ENCODE results near the gene BCCIP.

The BCCIP gene

GRCh38 chr10:125783408-125783807 is 39.9 kb upstream of the BCCIP start:
- H3K9me3 Mint-ChIP-seq = peaks cover 9% of the 10 kb centered on the region
- no peak overlapping the region for H3K27ac Mint-ChIP-seq
- H3K4me1 Mint-ChIP-seq = peaks cover 30% of the 10 kb centered on the region
- H3K4me3 Mint-ChIP-seq = no peak overlapping the region
- TF ChIP-seq CTCF (IDR thresholded peaks at IDR 0.05; ENCODE audit: unreplicated experiment in 3 of 3) = no peak
- H3K36me3 Mint-ChIP-seq (ENCODE audit: low read depth) = peaks cover 11% of the 10 kb centered on the region
- H3K27me3 Mint-ChIP-seq (ENCODE audit: low read depth) = peaks cover 27% of the 10 kb centered on the region

- no peak overlapping the region for H3K4me3 Mint-ChIP-seq
- H3K27me3 Mint-ChIP-seq (ENCODE audit: low read depth) = peaks cover 23% of the 10 kb centered on the region
- H3K27ac Mint-ChIP-seq = peak overlapping the region in 1 of 3 experiments; percentile 26
- peaks cover 7% of the 10 kb centered on the region for H3K9me3 Mint-ChIP-seq
- H3K36me3 Mint-ChIP-seq (ENCODE audit: low read depth) = peaks cover 9% of the 10 kb centered on the region
- TF ChIP-seq CTCF (IDR thresholded peaks at IDR 0.05; ENCODE audit: unreplicated experiment in 3 of 3) = no peak
- H3K4me1 Mint-ChIP-seq = peaks cover 30% of the 10 kb centered on the region
Observed at GRCh38 chr10:125783957-125784356, 39.4 kb upstream of the BCCIP start.

GRCh38 chr10:125785791-125786190 is 37.6 kb upstream of the BCCIP start:
- H3K27me3 Mint-ChIP-seq (ENCODE audit: low read depth) = peaks cover 19% of the 10 kb centered on the region
- TF ChIP-seq CTCF (IDR thresholded peaks at IDR 0.05; ENCODE audit: unreplicated experiment in 3 of 3) = no peak
- H3K4me3 Mint-ChIP-seq = no peak overlapping the region
- peaks cover 13% of the 10 kb centered on the region for H3K36me3 Mint-ChIP-seq (ENCODE audit: low read depth)
- peaks cover 35% of the 10 kb centered on the region for H3K4me1 Mint-ChIP-seq
- H3K9me3 Mint-ChIP-seq = no peaks in the 10 kb centered on the region
- no peak overlapping the region for H3K27ac Mint-ChIP-seq

GRCh38 chr10:125788156-125789034 is 35.0 kb upstream of the BCCIP start:
- peaks cover 26% of the 10 kb centered on the region for H3K4me1 Mint-ChIP-seq
- TF ChIP-seq CTCF (IDR thresholded peaks at IDR 0.05; ENCODE audit: unreplicated experiment in 3 of 3) = no peak
- H3K27me3 Mint-ChIP-seq (ENCODE audit: low read depth) = peaks cover 9% of the 10 kb centered on the region

GRCh38 chr10:125792342-125793300 is 30.7 kb upstream of the BCCIP start:
- H3K9me3 Mint-ChIP-seq = no peaks in the 10 kb centered on the region
- peaks cover 53% of the 10 kb centered on the region for H3K36me3 Mint-ChIP-seq (ENCODE audit: low read depth)
- no peaks in the 10 kb centered on the region for H3K27me3 Mint-ChIP-seq (ENCODE audit: low read depth)
- TF ChIP-seq CTCF (IDR thresholded peaks at IDR 0.05; ENCODE audit: unreplicated experiment in 3 of 3) = no peak
- H3K27ac Mint-ChIP-seq = no peak overlapping the region
- H3K4me1 Mint-ChIP-seq = peaks cover 10% of the 10 kb centered on the region
- no peak overlapping the region for H3K4me3 Mint-ChIP-seq

More at GRCh38 chr10:125788156-125789034, 35.0 kb upstream of the BCCIP start:
- Mint-ChIP-seq H3K9me3 (no peaks in the 10 kb centered on the region), H3K36me3 (ENCODE audit: low read depth) (peaks cover 32% of the 10 kb centered on the region), H3K4me3 (no peak overlapping the region), H3K27ac (peak overlapping the region in 2 of 3 experiments; percentile 10 to 63)

Measured in nephron (organoid).